Mesangial cell (primary cell): ENCODE data around the gene IL19. TPM values are rescaled to one million over a fixed set of nuclear protein-coding genes. Genes with fewer than 3 reads are reported as not detected.

Source experiments
- total RNA-seq: library from RNA; depleted of rRNA; stranded (reverse); fragments of >200 nt; gene quantifications from 2 replicates; pipeline ENCODE4 v1.2.3, GENCODE V29; 2015

Gene IL19
- total RNA-seq: not detected in 2 replicates

GRCh38 chr1:206770531-206771337 lies at the start of gene IL19:
IL19 (plus strand) TSS chr1:206770773; CDS start chr1:206836663, 65,890 bp downstream.

DNA sequence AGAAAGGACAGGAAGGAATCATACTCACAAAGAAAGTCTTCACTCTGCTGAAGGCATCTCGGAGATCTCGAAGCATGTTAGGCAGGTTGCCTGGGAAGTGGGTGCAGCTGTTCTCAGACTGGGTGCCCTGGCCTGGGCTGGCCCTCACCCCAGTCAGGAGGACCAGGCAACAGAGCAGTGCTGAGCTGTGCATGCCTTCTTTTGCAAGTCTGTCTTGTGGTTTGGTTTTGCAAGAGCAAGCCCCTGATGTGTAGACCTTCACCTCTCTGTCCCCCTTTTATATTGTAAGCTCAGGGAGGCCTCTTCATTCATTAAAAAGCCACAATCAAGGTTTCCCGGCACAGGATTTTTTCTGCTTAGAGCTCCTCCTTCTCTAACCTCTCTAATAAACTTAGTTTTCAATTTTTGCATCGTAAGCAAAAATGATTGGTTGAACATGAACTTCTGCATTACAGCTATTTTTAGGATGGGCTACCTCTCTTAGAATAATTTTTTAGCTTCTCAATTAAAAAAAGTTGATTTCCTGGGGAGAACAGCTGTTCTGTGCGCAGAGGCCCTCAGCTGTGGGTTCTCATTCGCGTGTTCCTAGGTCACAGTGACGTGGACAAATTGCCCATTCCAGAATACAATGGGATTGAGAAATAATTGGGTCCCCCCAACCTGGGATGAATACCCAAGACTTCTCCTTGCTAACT lies 1.8 kb downstream of the IL19 start, which contains the start of gene IL10:
Gene IL10, minus strand, starts transcription at position 252 of the 695 bp plus-strand sequence. Its CDS starts 59 bp downstream, at position 193.

GRCh38 chr1:206864939-206865671 lies 94.5 kb downstream of the IL19 start, which contains the start of gene IL20:
IL20 (plus strand) TSS chr1:206865623; CDS start chr1:206865853, 230 bp downstream.

Other genes with a start within 250 kb of the IL19 start
- gene EIF2D, start 158.3 kb upstream of the IL19 start, total RNA-seq: 39.1 and 56.4 TPM in 2 replicates
- gene DYRK3, start 135.2 kb upstream of the IL19 start, total RNA-seq: 7.1 and 8.1 TPM in 2 replicates
- 55.9 and 61.2 TPM in 2 replicates for gene MAPKAPK2, start 85.9 kb upstream of the IL19 start, total RNA-seq
- 0.63 TPM in 1 of 2 replicates, not detected in the other for gene IL10, start 1.7 kb downstream of the IL19 start, total RNA-seq
- not detected in 2 replicates for gene IL20, start 94.8 kb downstream of the IL19 start, total RNA-seq
- not detected in 2 replicates for gene IL24, start 126.7 kb downstream of the IL19 start, total RNA-seq
- gene FCMR, start 151.2 kb downstream of the IL19 start, total RNA-seq: not detected in 2 replicates
- under 0.01 TPM in 2 replicates for gene PIGR, start 175.7 kb downstream of the IL19 start, total RNA-seq
- not detected in 2 replicates for gene FCAMR, start 199.7 kb downstream of the IL19 start, total RNA-seq